Activated T-cell treated with anti-CD3 and anti-CD28 coated beads, Interleukin-2, amount 50 U/mL, for 4 hours (primary cell): ENCODE measurements around the gene SUGCT. TPM values are rescaled to one million over a fixed set of nuclear protein-coding genes. Genes with fewer than 3 reads are reported as not detected.
"Not testable (repeated sequence)": the region's sequence is repeated elsewhere in the genome, so short reads cannot be mapped to it uniquely, and the experiment has no call there.

Experiments
- ATAC-seq, 2 donors: fragments of 200-7000 bp; cut with Tn5 transposase; one replicate each; pipeline ENCODE4 v1.10.0; 2021
- DNase-seq: peaks from one replicate; pipeline ENCODE4 v3.0.0-alpha.2; 2020
- H3K27me3 Mint-ChIP-seq: one replicate; pipeline ENCODE4 v1.8.0; 2021; ENCODE audit warnings: low read depth, mixed read lengths
- H3K36me3 Mint-ChIP-seq: one replicate; pipeline ENCODE4 v1.8.0; 2022; ENCODE audit warnings: mixed read lengths; ENCODE audit not compliant: insufficient read depth
- H3K4me1 Mint-ChIP-seq: one replicate; pipeline ENCODE4 v1.8.0; 2021; ENCODE audit warnings: low read depth, mixed read lengths
- H3K4me3 Mint-ChIP-seq: one replicate; pipeline ENCODE4 v1.8.0; 2021; ENCODE audit warnings: mild to moderate bottlenecking, moderate library complexity, mixed read lengths
- H3K9me3 Mint-ChIP-seq: one replicate; pipeline ENCODE4 v1.8.0; 2021; ENCODE audit warnings: mixed read lengths
- total RNA-seq, 3 donors: library from RNA; stranded (reverse); gene quantifications; one replicate each; pipeline ENCODE4 v1.2.1, GENCODE V29; 2021

The SUGCT gene
- total RNA-seq, 3 donors from 2014 or later = 1.3 to 2.5 (median 2.1) TPM

DNA sequence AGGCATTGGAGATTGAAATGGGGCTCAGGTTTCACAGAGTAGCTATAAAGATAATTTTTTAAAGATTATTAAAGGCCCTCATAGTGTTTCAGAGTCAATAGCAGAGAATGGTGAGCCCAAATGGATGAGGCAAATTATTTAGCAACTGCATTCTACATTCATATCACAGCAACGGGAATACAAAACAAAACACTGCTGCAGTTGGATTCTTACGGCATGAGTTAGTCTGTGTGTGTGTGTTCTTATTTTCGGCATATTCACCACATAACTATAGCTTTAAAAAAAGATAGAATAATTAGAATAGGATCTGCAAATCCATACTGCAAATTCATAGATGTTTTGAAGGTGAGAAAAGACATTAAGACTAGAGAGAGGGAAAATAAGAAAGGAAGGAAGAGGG, 66.0 kb downstream of the SUGCT start:
- Mint-ChIP-seq H3K4me1 (no peaks in the 10 kb centered on the region), H3K27me3 (no peaks in the 10 kb centered on the region), H3K9me3 (no peaks in the 10 kb centered on the region), H3K36me3 (no peaks in the 10 kb centered on the region), H3K4me3 (no peak overlapping the region)
- no peak for ATAC-seq
- DNase-seq = no peak

DNA sequence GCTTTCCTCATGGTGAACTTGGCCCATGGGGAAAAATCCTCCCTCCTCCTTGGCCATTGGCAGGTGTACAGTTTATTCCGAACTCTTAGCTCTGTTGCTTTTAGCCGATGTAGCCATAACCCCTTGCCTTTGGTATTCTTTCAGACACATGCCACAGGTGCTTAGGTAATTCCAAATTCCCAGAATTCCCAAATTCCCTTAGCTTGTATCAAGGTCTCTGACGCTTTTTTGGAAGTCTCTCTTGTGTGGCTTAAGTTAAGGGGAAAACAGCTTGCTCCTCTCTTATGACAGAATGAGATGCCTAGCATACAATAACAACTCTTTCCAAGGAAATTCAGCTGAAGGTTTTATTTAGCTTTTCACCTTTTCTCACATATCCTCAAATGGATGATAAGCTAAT, 68.0 kb downstream of the SUGCT start:
- Mint-ChIP-seq H3K9me3 (no peaks in the 10 kb centered on the region), H3K4me3 (no peak overlapping the region), H3K27me3 (no peaks in the 10 kb centered on the region), H3K36me3 (no peaks in the 10 kb centered on the region), H3K4me1 (no peaks in the 10 kb centered on the region)
- ATAC-seq (no peak), DNase-seq (no peak)

DNA sequence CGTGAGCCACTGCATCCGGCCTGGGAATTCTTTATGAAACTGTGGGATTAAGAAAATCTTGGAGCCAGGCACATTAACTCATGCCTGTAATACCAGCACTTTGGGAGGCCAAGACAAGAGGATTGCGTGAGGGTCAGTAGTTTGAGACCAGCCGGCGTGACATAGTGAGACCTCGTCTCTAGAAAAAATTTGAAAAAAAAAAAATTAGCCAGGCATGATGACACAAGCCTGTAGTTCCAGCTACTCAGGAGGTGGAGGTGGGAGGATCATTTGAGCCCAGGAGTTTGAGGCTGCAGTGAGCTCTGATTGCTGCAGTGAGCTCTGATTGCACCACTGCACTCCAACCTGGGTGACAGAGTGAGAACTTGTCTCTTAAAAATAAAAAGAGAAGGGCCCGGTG, 69.8 kb downstream of the SUGCT start:
- Mint-ChIP-seq H3K27me3 (no peaks in the 10 kb centered on the region), H3K4me1 (no peaks in the 10 kb centered on the region), H3K36me3 (no peaks in the 10 kb centered on the region), H3K9me3 (no peaks in the 10 kb centered on the region), H3K4me3 (no peak overlapping the region)
- ATAC-seq (no peak), DNase-seq (no peak)

DNA sequence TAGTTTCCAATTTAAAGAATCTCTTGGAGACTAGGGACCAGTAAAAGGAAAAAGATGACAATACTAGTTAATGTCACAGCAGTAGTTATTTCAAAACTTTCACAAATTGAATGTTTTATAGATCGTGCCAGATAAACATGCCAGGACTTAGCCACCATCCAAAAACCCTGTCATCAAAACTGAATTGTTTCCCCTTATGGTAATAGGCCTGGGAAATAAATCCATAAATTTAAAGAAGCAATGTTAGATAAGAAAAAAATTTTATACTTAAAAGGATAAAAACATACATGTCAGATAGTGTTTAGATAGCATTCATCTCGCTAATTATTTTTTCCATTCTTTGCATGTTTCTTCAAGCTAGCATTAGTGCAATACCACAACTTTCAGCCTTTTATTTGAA, 71.2 kb downstream of the SUGCT start:
- no peak overlapping the region for H3K4me3 Mint-ChIP-seq
- ATAC-seq = no peak
- H3K4me1 Mint-ChIP-seq = no peaks in the 10 kb centered on the region
- H3K27me3 Mint-ChIP-seq = no peaks in the 10 kb centered on the region
- H3K36me3 Mint-ChIP-seq = no peaks in the 10 kb centered on the region
- no peaks in the 10 kb centered on the region for H3K9me3 Mint-ChIP-seq
- DNase-seq = no peak

DNA sequence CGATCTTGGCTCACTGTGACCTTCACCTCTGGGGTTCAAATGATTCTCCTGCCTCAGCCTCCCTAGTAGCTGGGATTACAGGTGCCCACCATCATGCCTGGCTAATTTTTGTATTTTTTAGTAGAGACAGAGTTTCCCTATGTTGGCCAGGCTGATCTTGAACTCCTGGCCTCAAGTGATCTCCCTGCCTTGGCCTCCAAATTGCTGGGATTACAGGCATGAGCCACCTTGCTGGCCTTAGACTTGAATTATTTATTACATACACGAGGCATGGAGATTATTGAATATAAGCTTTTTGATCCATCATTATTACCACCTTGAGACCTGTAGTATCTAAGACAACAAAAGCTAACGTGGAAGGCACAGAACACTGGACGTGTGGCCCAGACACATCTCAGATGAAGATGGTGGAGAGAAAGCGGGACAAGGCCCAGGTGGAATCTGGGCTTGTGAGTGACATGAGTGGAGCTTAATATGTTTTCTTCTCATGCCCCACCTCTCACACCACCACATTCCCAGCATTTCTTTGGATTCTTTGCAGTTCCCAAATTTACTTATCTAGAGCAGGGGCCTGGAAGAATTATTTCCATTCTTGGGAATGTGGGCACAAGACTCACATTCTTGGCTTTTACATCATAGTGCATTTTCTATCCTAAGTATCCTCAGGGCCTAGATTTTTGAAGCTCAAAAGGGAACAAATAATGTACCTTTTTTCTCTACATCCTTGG, 76.6 kb downstream of the SUGCT start:
- DNase-seq (no peak), ATAC-seq (no peak)
- Mint-ChIP-seq H3K4me3 (no peak overlapping the region), H3K4me1 (no peaks in the 10 kb centered on the region), H3K36me3 (no peaks in the 10 kb centered on the region), H3K9me3 (no peaks in the 10 kb centered on the region), H3K27me3 (no peaks in the 10 kb centered on the region)

DNA sequence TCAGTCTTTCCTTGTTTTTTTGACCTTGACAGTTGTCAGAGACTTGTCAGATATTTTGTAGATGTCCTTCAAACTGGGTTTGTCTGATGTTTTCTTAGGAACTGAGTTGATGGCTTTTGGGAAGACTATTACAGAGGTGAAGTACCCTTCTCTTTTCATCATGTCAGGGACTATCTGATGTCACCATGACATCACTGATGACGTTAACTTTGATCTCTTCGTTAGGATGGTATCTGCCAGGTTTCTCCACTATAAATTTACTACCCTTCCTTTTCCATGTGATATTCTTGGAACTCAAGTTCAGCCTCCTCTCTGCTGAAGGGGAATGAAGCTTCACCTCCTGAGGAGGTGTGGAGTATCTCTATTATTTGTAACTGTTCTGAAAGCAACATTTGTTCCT, 78.5 kb downstream of the SUGCT start:
- Mint-ChIP-seq H3K9me3 (peaks cover 3% of the 10 kb centered on the region), H3K27me3 (no peaks in the 10 kb centered on the region), H3K4me1 (no peaks in the 10 kb centered on the region), H3K4me3 (no peak overlapping the region), H3K36me3 (peaks cover 2% of the 10 kb centered on the region)
- DNase-seq (no peak), ATAC-seq (no peak)

DNA sequence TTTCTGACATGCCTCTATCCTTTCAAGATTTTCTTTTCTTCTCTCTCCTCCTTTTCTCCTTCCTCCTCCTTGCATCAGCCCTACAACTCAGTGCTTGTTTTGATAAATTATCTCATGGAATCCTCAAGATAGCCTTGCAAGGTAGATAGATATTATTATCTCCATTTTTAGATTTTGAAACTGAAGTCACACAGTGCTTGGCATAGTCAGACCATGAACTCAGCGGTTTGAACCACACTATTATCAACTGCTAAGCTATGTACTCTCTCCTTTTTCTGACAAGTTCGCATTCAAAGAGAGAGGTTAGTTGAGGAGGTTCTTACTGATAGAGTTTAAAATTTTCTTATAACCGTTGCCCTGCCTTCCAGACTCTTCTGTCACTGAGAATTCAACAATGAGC, 79.1 kb downstream of the SUGCT start:
- Mint-ChIP-seq H3K36me3 (peaks cover 2% of the 10 kb centered on the region), H3K4me1 (no peaks in the 10 kb centered on the region), H3K27me3 (no peaks in the 10 kb centered on the region), H3K4me3 (no peak overlapping the region), H3K9me3 (peaks cover 5% of the 10 kb centered on the region)
- DNase-seq = no peak
- ATAC-seq = no peak

DNA sequence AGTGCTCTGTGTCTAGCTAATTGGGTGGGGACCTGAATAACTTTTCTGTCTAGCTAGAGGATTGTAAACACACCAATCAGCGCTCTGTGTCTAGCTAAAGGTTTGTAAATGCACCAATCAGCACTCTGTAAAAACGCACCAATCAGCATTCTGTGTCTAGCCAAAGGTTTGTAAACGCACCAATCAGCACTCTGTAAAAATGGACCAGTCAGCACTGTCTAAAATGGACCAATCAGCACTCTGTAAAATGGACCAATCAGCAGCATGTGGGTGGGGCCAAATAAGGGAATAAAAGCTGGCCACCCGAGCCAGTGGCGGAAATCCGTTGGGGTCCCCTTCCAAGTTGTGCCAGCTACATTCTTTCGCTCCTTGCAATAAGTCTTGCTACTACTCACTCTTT, 83.8 kb downstream of the SUGCT start:
- H3K4me1 Mint-ChIP-seq, ATAC-seq, H3K9me3 Mint-ChIP-seq, DNase-seq, H3K36me3 Mint-ChIP-seq, H3K4me3 Mint-ChIP-seq, H3K27me3 Mint-ChIP-seq: not testable (repeated sequence)

DNA sequence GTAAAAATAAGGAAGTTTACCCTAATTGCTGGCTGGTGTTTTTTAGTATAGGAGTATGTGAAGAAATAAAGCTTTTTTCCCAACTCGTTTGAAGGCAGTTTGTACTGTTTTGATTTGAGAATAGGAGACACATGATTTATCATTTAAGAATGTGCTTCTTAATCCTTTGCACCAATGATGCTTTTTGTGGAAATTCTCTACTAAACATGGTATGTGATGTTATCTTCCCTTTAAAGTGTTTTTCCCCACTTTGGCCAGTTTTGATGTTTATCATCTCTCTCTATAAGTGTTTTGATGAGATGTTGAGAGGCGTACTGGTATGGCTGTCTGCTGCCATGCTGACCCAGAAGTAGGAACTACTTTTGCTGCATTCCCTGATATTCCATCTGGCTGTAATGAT, 85.1 kb downstream of the SUGCT start:
- no peak overlapping the region for H3K4me3 Mint-ChIP-seq

DNA sequence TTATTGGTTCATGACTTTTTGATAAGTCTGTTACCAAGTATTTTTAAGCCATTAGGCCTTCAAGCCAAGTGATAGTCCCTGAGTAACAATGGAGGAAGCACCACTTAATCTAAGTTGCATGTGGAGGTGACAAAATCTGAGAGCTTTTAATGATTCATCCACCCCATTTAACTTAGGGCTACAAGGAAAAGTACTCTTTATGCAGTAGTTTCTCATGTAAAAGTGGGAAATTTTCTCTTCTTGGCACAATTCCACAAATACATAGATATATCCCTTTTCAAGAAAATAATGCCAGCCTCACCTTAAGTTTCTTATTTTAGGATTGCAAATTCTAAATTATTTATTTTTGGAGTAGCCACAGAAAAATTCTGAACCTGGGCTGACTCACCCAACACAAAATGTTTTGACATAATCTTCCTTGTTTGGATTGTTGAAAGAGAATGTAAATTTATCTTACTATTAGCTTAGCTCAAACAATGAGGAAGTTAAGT, 85.7 kb downstream of the SUGCT start:
- Mint-ChIP-seq H3K9me3 (peaks cover 5% of the 10 kb centered on the region), H3K36me3 (peaks cover 2% of the 10 kb centered on the region), H3K4me1 (no peaks in the 10 kb centered on the region), H3K4me3 (no peak overlapping the region), H3K27me3 (no peaks in the 10 kb centered on the region)
- DNase-seq = no peak
- ATAC-seq = no peak

More for the DNA sequence above, 85.1 kb downstream of the SUGCT start:
- Mint-ChIP-seq H3K4me1 (no peaks in the 10 kb centered on the region), H3K36me3 (peaks cover 2% of the 10 kb centered on the region), H3K27me3 (no peaks in the 10 kb centered on the region), H3K9me3 (peaks cover 5% of the 10 kb centered on the region)
- ATAC-seq (no peak), DNase-seq (no peak)

DNA sequence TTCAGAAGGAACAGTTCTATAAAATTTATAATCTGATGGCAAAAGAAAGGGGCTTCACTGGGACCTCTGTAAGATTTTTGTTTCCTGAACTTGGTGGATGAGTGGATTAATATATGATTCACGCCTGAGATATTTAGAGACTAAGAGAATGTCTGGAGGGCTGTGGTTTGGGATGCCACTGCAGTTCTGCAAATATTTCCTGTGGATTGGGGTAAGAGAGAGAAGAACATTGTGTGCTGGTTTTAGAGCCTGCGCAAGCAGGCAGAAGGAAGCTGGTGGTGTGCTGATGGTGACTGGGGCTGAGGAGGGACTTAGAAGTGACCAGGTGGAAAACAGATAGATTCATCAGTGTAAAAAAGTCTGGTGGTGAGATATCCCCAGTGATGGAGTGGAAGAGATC, 87.0 kb downstream of the SUGCT start:
- no peaks in the 10 kb centered on the region for H3K27me3 Mint-ChIP-seq
- no peak for DNase-seq
- H3K36me3 Mint-ChIP-seq = peaks cover 2% of the 10 kb centered on the region
- no peak for ATAC-seq
- H3K4me1 Mint-ChIP-seq = no peaks in the 10 kb centered on the region
- no peak overlapping the region for H3K4me3 Mint-ChIP-seq
- peaks cover 5% of the 10 kb centered on the region for H3K9me3 Mint-ChIP-seq

DNA sequence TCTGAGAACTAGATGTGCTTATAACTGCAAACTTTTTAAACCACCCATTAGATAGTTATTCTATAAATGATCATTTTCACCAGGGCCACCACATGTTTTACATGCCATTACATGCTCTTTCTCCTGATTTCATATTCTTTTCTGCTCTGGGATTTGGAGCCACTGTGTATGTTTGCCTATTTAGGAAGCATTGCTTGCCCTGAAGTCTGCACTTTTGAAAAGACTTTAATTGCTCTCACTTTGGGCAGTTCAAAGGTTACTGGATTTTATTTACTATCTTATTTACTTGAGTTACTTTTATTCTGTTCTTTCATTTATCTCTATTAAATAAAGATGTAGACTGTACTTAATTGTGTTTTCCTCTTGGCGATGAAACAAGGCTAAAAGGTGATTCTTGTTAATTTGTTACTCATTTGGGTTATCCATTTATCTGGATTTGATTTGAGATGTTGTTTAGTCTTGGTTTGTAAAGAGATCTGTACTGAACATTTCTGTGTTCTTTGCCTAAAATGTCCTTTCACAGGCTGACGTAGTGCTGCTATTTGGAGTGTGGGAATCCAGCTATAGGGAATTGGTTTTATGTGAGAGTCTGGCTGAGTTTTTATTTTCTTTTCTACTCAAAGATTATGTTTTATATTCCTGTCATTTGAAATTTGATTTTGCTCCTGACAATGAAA, 88.8 kb downstream of the SUGCT start:
- no peak overlapping the region for H3K4me3 Mint-ChIP-seq
- DNase-seq (no peak), ATAC-seq (no peak)
- no peaks in the 10 kb centered on the region for H3K36me3 Mint-ChIP-seq
- H3K9me3 Mint-ChIP-seq = no peaks in the 10 kb centered on the region
- no peaks in the 10 kb centered on the region for H3K27me3 Mint-ChIP-seq
- H3K4me1 Mint-ChIP-seq = no peaks in the 10 kb centered on the region

DNA sequence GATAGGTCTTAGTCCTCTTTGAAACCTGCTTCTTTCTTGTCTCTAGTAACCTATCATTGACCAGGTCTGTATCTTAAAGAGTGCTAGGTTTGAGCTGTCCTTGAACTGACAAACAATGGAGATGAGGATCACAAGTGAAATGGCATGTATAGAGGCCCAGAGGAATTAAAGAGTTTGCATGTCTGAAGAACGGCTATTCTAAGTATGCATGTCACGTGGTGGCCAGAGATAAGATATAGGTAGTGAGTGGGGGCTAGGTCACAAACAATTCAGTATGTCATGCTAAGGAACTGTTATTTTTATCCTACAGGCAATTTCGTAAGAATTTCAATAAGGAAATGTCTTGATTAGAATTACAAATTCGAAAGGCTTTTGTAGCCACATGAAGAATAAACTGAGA, 95.3 kb downstream of the SUGCT start:
- no peak overlapping the region for H3K4me3 Mint-ChIP-seq
- H3K27me3 Mint-ChIP-seq = no peaks in the 10 kb centered on the region
- no peaks in the 10 kb centered on the region for H3K36me3 Mint-ChIP-seq
- DNase-seq (no peak), ATAC-seq (no peak)
- peaks cover 4% of the 10 kb centered on the region for H3K4me1 Mint-ChIP-seq
- H3K9me3 Mint-ChIP-seq = no peaks in the 10 kb centered on the region

DNA sequence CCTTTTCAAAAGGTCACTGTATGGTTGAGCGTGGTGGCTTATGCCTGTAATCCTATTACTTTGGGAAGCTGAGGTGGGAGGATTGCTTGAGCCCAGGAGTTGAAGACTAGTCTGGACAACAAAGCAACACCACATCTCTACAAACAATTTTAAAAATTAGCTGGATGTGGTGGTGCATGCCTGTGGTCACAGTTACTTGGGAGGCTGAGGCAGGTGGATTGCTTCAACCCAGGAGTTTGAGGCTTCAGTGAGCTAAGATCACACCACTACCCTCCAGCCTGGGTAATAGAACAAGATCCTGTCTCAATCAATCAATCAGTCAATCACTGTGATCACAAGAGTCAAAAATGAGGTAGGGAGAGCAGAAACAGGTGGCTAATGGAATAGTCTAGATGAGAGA, 97.0 kb downstream of the SUGCT start:
- H3K4me3 Mint-ChIP-seq = no peak overlapping the region
- H3K4me1 Mint-ChIP-seq = peaks cover 4% of the 10 kb centered on the region
- no peaks in the 10 kb centered on the region for H3K9me3 Mint-ChIP-seq
- no peaks in the 10 kb centered on the region for H3K36me3 Mint-ChIP-seq
- ATAC-seq = no peak
- no peaks in the 10 kb centered on the region for H3K27me3 Mint-ChIP-seq
- no peak for DNase-seq

DNA sequence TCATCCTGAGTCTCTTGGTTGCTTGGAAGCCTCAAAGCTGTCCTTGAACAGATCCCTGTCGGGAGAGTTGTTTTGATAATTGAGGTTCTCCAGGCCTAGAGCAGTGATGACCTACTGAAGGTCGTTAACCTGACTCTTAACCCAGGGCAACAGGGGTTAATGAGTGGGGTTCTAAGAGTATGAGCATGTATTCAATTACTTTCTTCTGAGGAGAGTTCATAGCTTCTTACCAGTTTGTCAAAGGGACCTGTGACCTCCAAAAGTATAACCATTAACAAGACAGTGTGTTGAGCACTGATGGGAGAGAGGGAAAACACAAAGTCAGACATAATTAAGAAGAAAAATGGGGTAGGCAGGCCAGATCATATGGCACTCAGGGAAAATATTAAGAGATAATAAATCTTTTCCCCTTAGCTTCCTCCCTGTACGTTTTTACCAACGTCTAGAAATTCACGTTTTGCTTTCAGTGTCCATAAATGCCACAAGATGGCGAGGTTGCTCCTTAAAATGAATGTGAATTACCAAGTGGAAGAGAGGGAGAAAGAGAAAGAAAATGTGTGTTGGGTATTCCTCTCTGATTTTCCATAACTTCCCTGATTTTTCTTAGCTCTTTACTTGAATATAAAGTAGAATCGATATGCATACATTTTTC, 97.6 kb downstream of the SUGCT start:
- no peak for ATAC-seq
- Mint-ChIP-seq H3K9me3 (no peaks in the 10 kb centered on the region), H3K4me3 (no peak overlapping the region), H3K27me3 (no peaks in the 10 kb centered on the region), H3K36me3 (no peaks in the 10 kb centered on the region), H3K4me1 (peaks cover 4% of the 10 kb centered on the region)
- DNase-seq = no peak
